OCI-LY7 (cell line): ENCODE data around the gene FOXR1. TPM values are rescaled to one million over a fixed set of nuclear protein-coding genes. Genes with fewer than 3 reads are reported as not detected.
A peak's percentile ranks its signal among the peaks of the same experiment; 100 is the strongest.

Source experiments
- Bru-seq: library from RNA; stranded (reverse); fragments of 400-500 nt; gene quantifications from one replicate; lab custom pipeline; 2021; lab: Mats Ljungman, UMichigan
- BruChase-seq, 2 experiments: library from RNA; stranded (reverse); fragments of 400-500 nt; gene quantifications; one replicate each; lab custom pipeline; 2021; lab: Mats Ljungman, UMichigan
- BruUV-seq: library from RNA; stranded (reverse); fragments of 400-500 nt; replicated peaks from 2 replicates; lab custom pipeline; 2021; lab: Mats Ljungman, UMichigan
- CTCF ChIA-PET: fragments of 300-600 bp; sonication (Branson Sonifier 250); formaldehyde crosslinking; loops from one replicate; lab custom pipeline; 2022; ENCODE audit warnings: antibody characterized with exemption; ENCODE audit not compliant: unreplicated experiment; lab: Charles Lee
- POLR2A ChIA-PET: fragments of 300-600 bp; sonication (Branson Sonifier 250); formaldehyde crosslinking; loops from one replicate; lab custom pipeline; 2022; ENCODE audit warnings: antibody characterized with exemption; lab: Charles Lee
- DNase-seq: peaks from one replicate; pipeline ENCODE4 v3.0.0-alpha.2; 2015; ENCODE audit warnings: low spot score
- H2AFZ ChIP-seq: fragments of 200-600 bp; sonication (generic), shearing (Covaris generic); 2 replicates; pipeline ENCODE4 v1.6.1; 2014; ENCODE audit warnings: mild to moderate bottlenecking, antibody characterized with exemption, low read length, moderate library complexity
- H3K27ac ChIP-seq: fragments of 200-600 bp; sonication (generic); 2 replicates; pipeline ENCODE4 v1.5.1; 2014; ENCODE audit warnings: mixed run types, low read depth, mild to moderate bottlenecking, moderate library complexity, low read length, inconsistent platforms; ENCODE audit not compliant: poor library complexity, severe bottlenecking
- H3K36me3 ChIP-seq: fragments of 200-600 bp; sonication (generic); 2 replicates; pipeline ENCODE4 v1.6.1; 2014; ENCODE audit warnings: mild to moderate bottlenecking, antibody characterized with exemption, low read length, moderate library complexity, mixed read lengths; ENCODE audit not compliant: insufficient read depth
- H3K4me1 ChIP-seq: fragments of 200-600 bp; sonication (generic); 2 replicates; pipeline ENCODE4 v1.5.1; 2014; ENCODE audit warnings: mild to moderate bottlenecking, low read length; ENCODE audit not compliant: insufficient read depth, poor library complexity, severe bottlenecking
- H3K4me2 ChIP-seq: fragments of 200-600 bp; sonication (generic); 2 replicates; pipeline ENCODE4 v1.6.1; 2014; ENCODE audit warnings: mild to moderate bottlenecking, low read length
- H3K4me3 ChIP-seq: fragments of 200-600 bp; sonication (generic); 2 replicates; pipeline ENCODE4 v1.5.1; 2014; ENCODE audit warnings: mild to moderate bottlenecking, low read depth, low read length; ENCODE audit not compliant: poor library complexity, severe bottlenecking
- H3K79me2 ChIP-seq: fragments of 200-600 bp; sonication (generic); 2 replicates; pipeline ENCODE4 v1.6.1; 2016; ENCODE audit warnings: low read depth, mild to moderate bottlenecking, low read length, moderate library complexity, mixed read lengths; ENCODE audit not compliant: insufficient read depth
- H3K9me2 ChIP-seq: fragments of 200-600 bp; sonication (generic); 2 replicates; pipeline ENCODE4 v1.6.1; 2016; ENCODE audit warnings: mild to moderate bottlenecking, low read length, mixed read lengths; ENCODE audit not compliant: insufficient read depth
- H3K9me3 ChIP-seq: fragments of 200-600 bp; sonication (generic); 2 replicates; pipeline ENCODE4 v1.6.1; 2014; ENCODE audit warnings: mild to moderate bottlenecking, mixed run types, low read length, mixed read lengths
- H4K20me1 ChIP-seq: fragments of 200-600 bp; sonication (generic); 2 replicates; pipeline ENCODE4 v1.6.1; 2014; ENCODE audit warnings: mild to moderate bottlenecking, antibody characterized with exemption, low read length, moderate library complexity, mixed read lengths; ENCODE audit not compliant: insufficient read depth
- EZH2phosphoT487 ChIP-seq: fragments of 200-600 bp; sonication (generic); IDR thresholded peaks from 2 replicates; pipeline ENCODE4 v1.6.1; 2018; ENCODE audit warnings: low read depth, borderline replicate concordance, mild to moderate bottlenecking, mixed run types, antibody characterized with exemption, low read length, moderate library complexity, mixed read lengths
- intact Hi-C: fragments of 100-400 bp; cut with micrococcal nuclease; formaldehyde crosslinking; loops from one replicate; pipeline ENCODE4 v1.10.0; 2022; ENCODE audit not compliant: unreplicated experiment
- long read RNA-seq: library from polyadenylated mRNA; stranded (forward); transcript quantifications from one replicate; pipeline ENCODE4 v2.0.0, GENCODE V29; 2022
- total RNA-seq, 2 experiments: library from RNA; depleted of rRNA in 1 of 2; stranded (reverse); fragments of >200 nt in 1 of 2; shearing (Covaris generic) in 1 of 2; gene quantifications; 2 replicates each; pipeline ENCODE4 v1.2.3, GENCODE V29; 2014 to 2022
- TF ChIP-seq, protein P1 (sequence below): fragments of 200-600 bp; sonication (generic); conservative IDR thresholded peaks from 2 replicates; pipeline ENCODE4 v1.5.1; 2014; ENCODE audit warnings: mild to moderate bottlenecking, antibody characterized with exemption, low read length, moderate library complexity, mixed read lengths

Gene FOXR1, protein sequence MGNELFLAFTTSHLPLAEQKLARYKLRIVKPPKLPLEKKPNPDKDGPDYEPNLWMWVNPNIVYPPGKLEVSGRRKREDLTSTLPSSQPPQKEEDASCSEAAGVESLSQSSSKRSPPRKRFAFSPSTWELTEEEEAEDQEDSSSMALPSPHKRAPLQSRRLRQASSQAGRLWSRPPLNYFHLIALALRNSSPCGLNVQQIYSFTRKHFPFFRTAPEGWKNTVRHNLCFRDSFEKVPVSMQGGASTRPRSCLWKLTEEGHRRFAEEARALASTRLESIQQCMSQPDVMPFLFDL
- total RNA-seq (2014; rRNA removed; shearing (Covaris generic)): not detected in 2 replicates
- total RNA-seq (2022): not detected in 2 replicates
- Bru-seq, nascent RNA: not detected
- BruChase-seq, experiment 1, labeled RNA remaining after a 6-hour chase: not detected
- BruChase-seq, experiment 2, labeled RNA remaining after a 2-hour chase: not detected
- long read RNA-seq: 0 reads

DNA sequence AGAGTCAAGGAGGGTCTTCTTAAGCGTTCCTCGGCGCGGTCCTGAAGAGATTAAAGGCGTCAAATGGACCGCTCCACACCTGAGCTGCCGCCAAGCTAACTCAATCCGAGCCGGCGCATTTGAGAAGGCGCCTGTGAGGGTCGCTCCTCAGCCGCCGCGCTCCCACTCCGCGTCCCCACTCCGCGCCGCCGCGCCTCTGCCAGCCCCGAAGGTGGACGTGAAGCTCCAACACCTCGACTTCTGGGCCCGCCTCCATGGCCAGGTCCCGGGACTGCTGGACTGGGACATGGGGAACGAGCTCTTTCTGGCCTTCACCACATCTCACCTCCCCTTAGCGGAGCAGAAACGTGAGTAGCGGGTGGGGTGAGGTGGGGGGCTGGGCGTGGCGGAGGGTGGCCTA is at the start of gene FOXR1:
Gene FOXR1, plus strand, starts transcription at position 116 of the 400 bp plus-strand sequence. Its CDS starts 171 bp downstream, at position 287.
- no peak within 1 kb of the TSS for H3K4me2 ChIP-seq
- no peaks in the 10 kb centered on the region for H3K79me2 ChIP-seq
- H2AFZ ChIP-seq: no peak within 1 kb of the TSS
- H4K20me1 ChIP-seq: no peaks in the 10 kb centered on the region
- H3K9me2 ChIP-seq: no peaks in the 10 kb centered on the region
- no peak within 1 kb of the TSS for H3K4me3 ChIP-seq
- no peaks in the 10 kb centered on the region for H3K9me3 ChIP-seq
- intact Hi-C loops: no loop called here
- H3K27ac ChIP-seq: no peak within 1 kb of the TSS
- POLR2A ChIA-PET: no interaction called here
- no TSS peak for BruUV-seq
- no peaks in the 10 kb centered on the region for H3K4me1 ChIP-seq
- H3K36me3 ChIP-seq: no peaks in the 10 kb centered on the region
- no peak for TF ChIP-seq EZH2phosphoT487
- TF ChIP-seq, protein P1, sequence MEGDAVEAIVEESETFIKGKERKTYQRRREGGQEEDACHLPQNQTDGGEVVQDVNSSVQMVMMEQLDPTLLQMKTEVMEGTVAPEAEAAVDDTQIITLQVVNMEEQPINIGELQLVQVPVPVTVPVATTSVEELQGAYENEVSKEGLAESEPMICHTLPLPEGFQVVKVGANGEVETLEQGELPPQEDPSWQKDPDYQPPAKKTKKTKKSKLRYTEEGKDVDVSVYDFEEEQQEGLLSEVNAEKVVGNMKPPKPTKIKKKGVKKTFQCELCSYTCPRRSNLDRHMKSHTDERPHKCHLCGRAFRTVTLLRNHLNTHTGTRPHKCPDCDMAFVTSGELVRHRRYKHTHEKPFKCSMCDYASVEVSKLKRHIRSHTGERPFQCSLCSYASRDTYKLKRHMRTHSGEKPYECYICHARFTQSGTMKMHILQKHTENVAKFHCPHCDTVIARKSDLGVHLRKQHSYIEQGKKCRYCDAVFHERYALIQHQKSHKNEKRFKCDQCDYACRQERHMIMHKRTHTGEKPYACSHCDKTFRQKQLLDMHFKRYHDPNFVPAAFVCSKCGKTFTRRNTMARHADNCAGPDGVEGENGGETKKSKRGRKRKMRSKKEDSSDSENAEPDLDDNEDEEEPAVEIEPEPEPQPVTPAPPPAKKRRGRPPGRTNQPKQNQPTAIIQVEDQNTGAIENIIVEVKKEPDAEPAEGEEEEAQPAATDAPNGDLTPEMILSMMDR: no peak
- no peak for DNase-seq
- CTCF ChIA-PET: no interaction called here

DNA sequence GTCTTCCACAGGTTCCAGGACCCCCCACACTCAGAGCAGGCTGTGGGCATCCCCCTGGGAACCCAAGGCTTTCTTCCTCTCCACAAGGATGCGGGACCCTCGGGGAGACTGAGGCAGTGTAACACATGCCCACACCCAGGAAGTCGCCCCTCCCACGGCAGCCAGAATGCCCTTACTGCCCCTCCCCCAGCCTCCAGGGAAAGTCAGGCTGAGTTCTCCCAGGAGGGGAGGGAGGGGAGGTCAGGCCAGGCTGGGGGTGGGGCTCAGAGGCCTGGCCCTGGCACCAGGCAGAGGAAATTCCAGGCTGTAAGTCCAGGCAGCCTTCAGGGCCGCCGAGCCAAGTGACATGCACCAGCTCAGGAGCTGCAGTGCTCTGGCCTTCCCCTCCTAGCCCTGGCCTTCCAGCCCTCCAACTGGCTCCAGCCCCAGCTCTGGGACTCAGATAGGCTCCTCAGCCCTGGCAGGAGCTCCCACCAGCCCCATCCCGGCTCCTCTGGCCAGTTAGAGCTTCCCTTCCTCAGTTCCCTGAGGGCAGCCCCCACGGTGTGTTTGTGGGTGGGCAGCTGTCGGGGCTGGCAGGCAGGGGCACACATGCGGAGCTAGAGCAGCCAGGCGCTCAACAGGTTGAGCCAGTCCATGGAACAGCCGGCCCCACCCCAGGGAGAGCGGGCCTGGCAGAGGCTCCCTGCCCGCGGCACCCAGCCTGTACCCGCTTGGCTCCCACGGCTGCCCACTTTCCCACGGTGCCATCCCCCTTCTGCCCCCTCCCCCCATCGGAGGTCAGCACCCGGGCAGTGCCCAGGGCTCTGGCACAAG is 49.4 kb upstream of the FOXR1 start:
- CTCF ChIA-PET: no interaction called here
- Histone ChIP-seq H3K27ac (no peak overlapping the region), H3K4me1 (peaks cover 75% of the 10 kb centered on the region), H3K79me2 (peaks cover 22% of the 10 kb centered on the region; the same call in 1 of the 2 replicates), H2AFZ (no peak overlapping the region), H3K4me2 (peak overlapping the region; percentile 87; the same call in 1 of the 2 replicates), H3K9me2 (no peaks in the 10 kb centered on the region), H4K20me1 (no peaks in the 10 kb centered on the region), H3K4me3 (no peak overlapping the region), H3K9me3 (no peaks in the 10 kb centered on the region), H3K36me3 (no peaks in the 10 kb centered on the region)
- intact Hi-C loops: no loop called here
- no peak for DNase-seq
- no TSS peak for BruUV-seq
- POLR2A ChIA-PET: interaction anchor here (0.6 to 3.7 kb wide), 3 partner anchors 10 to 44 kb away, joined by 3 to 25 read pairs (median 3); no protein-coding TSS in a partner anchor
- no peak for TF ChIP-seq EZH2phosphoT487
